ENCODE measurements around the gene TRIM46. TPM values are rescaled to one million over a fixed set of nuclear protein-coding genes. Genes with fewer than 3 reads are reported as not detected.

Gene TRIM46
- total RNA-seq, 3 donors from 2014 or later = 0.26 to 0.76 (median 0.39) TPM

DNA sequence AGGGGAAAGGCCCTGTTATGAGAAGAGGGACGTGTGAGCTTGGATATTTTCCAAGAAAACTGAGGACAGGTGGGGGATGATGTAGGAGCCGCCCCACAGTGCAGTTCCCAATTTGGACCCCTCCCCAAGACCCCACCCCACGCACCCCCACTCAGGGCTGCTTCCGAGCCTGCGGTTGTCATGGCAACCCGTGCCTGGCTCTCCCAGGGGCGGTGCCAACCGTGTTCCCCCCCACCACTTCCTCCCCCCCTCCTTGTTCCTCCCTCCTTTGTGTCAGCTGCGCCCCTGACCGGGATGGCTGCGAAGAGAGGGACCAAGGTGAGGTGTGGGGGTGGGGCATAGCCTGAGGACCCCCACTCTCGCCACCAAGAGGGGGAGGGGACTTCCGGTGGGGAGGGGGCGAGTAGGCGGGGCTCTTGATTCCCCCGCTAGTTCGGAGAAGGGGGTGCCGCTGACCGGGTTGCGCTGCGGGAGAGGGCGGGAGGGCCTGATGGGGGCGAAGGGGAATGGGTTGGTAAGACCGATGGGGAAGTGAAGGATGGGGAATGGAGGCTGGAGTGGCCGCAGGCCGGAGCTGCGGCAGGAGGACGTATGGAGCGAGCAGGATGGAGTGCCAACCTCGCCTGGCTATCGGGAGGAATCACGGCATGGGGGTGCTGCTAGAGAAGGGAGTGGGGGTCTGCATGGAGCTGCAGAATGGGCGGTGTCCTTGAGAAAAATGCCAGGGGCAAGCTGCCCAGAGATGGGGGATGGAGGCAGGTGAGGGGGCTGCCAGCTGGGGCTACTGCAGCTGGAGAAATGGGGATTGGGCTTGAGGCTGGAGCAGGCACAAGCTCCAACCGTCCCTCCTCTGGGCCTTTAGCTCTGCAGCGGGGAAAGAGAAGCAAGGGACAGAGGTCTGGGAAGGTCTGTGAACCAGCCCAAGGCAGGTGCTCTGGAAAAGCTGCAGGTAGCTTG is 953 bp downstream of the TRIM46 start:
- intact Hi-C loops (cut with DNase I, micrococcal nuclease) = loop anchor here in 1 of 2 donors (10.0 kb wide), 1 partner anchor 50 kb away; no protein-coding TSS in a partner anchor
- DNase-seq (peak in 2 of 3 donors; percentile 60 to 78), ATAC-seq (no peak)
- no peaks in the 10 kb centered on the region for H3K36me3 ChIP-seq (ENCODE audit: low read depth)
- TF ChIP-seq, protein P1, sequence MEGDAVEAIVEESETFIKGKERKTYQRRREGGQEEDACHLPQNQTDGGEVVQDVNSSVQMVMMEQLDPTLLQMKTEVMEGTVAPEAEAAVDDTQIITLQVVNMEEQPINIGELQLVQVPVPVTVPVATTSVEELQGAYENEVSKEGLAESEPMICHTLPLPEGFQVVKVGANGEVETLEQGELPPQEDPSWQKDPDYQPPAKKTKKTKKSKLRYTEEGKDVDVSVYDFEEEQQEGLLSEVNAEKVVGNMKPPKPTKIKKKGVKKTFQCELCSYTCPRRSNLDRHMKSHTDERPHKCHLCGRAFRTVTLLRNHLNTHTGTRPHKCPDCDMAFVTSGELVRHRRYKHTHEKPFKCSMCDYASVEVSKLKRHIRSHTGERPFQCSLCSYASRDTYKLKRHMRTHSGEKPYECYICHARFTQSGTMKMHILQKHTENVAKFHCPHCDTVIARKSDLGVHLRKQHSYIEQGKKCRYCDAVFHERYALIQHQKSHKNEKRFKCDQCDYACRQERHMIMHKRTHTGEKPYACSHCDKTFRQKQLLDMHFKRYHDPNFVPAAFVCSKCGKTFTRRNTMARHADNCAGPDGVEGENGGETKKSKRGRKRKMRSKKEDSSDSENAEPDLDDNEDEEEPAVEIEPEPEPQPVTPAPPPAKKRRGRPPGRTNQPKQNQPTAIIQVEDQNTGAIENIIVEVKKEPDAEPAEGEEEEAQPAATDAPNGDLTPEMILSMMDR (IDR thresholded peaks at IDR 0.05) = no peak
- H3K4me1 ChIP-seq (ENCODE audit: low read depth) = peaks cover 24% of the 10 kb centered on the region
- no peaks in the 10 kb centered on the region for H3K9me3 ChIP-seq
- no peak overlapping the region for H3K4me3 ChIP-seq

DNA sequence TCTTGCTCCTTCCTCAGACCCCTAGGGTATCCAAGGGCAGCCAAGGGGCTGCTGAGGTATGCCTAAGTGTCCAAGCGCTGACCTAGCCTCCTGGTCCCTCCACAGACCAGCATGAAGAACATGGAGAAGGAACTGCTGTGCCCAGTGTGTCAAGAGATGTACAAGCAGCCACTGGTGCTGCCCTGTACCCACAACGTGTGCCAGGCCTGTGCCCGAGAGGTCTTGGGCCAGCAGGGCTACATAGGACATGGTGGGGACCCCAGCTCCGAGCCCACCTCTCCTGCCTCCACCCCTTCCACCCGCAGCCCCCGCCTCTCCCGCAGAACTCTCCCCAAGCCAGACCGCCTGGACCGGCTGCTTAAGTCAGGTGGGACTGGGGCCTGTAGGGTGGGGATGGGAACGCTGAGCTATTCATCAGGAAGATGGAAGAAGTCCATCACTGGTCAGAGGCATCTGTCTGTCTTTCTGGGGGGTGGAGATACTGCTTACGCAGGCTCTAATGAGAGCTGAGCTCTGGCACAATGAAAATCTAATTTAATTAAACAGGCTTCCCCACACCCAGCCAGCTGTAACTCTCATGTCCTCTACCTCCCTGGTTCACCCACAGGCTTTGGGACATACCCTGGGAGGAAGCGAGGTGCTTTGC is 1.8 kb downstream of the TRIM46 start:
- no peaks in the 10 kb centered on the region for H3K36me3 ChIP-seq (ENCODE audit: low read depth)
- no peak for ATAC-seq
- TF ChIP-seq, protein P1 (IDR thresholded peaks at IDR 0.05) = no peak
- H3K9me3 ChIP-seq = no peaks in the 10 kb centered on the region
- H3K4me1 ChIP-seq (ENCODE audit: low read depth) = peaks cover 24% of the 10 kb centered on the region
- no peak overlapping the region for H3K4me3 ChIP-seq
- intact Hi-C loops (cut with DNase I, micrococcal nuclease) = loop anchor here in 1 of 2 donors (10.0 kb wide), 1 partner anchor 49 kb away; no protein-coding TSS in a partner anchor
- DNase-seq = peak in 2 of 3 donors; percentile 42 to 62

DNA sequence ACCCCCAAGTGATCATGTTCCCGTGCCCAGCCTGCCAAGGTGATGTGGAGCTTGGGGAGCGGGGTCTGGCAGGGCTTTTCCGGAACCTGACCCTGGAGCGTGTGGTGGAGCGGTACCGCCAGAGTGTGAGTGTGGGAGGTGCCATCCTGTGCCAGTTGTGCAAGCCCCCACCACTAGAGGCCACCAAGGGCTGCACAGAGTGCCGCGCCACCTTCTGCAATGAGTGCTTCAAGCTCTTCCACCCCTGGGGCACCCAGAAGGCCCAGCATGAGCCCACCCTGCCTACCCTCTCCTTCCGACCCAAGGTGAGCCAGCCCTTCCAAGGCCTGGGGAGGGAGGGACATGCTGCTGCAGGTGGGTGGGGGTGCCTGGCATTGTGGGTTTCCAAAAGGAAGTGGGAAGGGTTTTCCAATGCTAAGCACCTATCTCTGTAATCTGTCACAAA is 2.3 kb downstream of the TRIM46 start:
- no peaks in the 10 kb centered on the region for H3K36me3 ChIP-seq (ENCODE audit: low read depth)
- no peak overlapping the region for H3K4me3 ChIP-seq
- peak; percentile 11 for ATAC-seq
- DNase-seq = peak in 2 of 3 donors; percentile 49 to 66
- H3K4me1 ChIP-seq (ENCODE audit: low read depth) = peaks cover 24% of the 10 kb centered on the region
- intact Hi-C loops (cut with DNase I, micrococcal nuclease) = loop anchor here in 1 of 2 donors (10.0 kb wide), 1 partner anchor 49 kb away; no protein-coding TSS in a partner anchor
- no peaks in the 10 kb centered on the region for H3K9me3 ChIP-seq
- TF ChIP-seq, protein P1 (IDR thresholded peaks at IDR 0.05) = no peak

DNA sequence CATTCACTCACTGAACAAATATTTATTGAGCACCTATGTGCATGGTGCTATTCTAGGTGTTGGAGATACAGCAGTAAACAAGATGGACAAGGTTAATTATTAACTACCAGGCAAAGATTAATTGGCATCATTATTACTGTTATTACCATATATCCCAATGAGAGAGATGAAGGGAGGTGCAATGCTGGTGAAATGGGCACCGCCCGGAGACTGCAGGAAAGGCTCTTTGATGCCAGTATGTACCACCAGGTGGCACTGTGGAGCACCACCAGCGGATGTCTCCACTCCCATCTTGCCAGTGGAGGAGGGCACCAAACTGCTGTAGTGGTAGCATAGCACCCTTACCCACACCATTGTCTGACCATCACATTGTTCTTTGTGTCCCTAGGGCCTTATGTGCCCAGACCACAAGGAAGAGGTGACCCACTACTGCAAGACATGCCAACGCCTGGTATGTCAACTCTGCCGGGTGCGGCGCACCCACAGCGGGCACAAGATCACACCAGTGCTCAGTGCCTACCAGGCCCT is 3.0 kb downstream of the TRIM46 start:
- H3K4me1 ChIP-seq (ENCODE audit: low read depth) = peaks cover 24% of the 10 kb centered on the region
- H3K36me3 ChIP-seq (ENCODE audit: low read depth) = no peaks in the 10 kb centered on the region
- intact Hi-C loops (cut with DNase I, micrococcal nuclease) = loop anchor here in 1 of 2 donors (10.0 kb wide), 1 partner anchor 48 kb away; no protein-coding TSS in a partner anchor
- H3K4me3 ChIP-seq = no peak overlapping the region
- TF ChIP-seq, protein P1 (IDR thresholded peaks at IDR 0.05) = peak; percentile 82
- peak; percentile 87 to 96 (median 90) for DNase-seq
- peak; percentile 75 for ATAC-seq
- H3K9me3 ChIP-seq = no peaks in the 10 kb centered on the region

DNA sequence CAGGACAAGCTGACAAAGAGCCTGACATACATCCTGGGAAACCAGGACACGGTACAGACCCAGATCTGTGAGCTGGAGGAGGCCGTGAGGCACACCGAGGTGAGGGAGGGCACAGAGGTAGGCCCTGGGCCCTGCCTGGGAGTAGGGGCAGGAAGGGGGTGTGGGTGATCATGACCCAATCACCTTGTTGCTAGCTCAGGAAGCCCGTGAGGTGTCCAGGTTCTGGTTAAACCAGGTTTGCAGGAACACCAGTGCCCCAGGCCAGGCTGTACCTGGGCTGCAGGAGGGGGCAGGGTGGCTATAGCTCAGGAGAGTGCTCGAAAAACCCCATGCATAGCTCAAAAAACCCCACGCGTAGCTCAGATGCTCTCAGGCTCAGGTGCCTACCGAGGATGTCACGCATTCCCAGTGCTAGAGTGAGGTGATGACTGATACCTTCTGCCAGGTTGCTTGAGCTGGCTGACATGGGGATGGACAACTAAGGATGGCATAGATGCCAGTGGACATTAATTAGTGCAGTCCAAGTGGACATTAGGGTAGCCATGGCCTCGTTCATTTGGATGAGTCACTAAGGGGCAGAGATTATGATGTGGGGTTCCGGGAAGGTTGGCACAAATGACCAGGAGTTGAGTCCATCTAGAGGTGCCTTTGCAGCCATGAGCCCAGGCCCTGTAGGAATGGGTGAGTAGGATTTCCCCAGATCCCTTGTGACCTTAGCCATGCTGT is 3.7 kb downstream of the TRIM46 start:
- intact Hi-C loops (cut with DNase I, micrococcal nuclease) = loop anchor here in 1 of 2 donors (10.0 kb wide), 1 partner anchor 47 kb away; no protein-coding TSS in a partner anchor
- H3K36me3 ChIP-seq (ENCODE audit: low read depth) = no peaks in the 10 kb centered on the region
- TF ChIP-seq, protein P1 (IDR thresholded peaks at IDR 0.05) = no peak
- H3K4me3 ChIP-seq = no peak overlapping the region
- DNase-seq (peak in 1 of 3 donors; percentile 40), ATAC-seq (no peak)
- peaks cover 19% of the 10 kb centered on the region for H3K4me1 ChIP-seq (ENCODE audit: low read depth)
- H3K9me3 ChIP-seq = no peaks in the 10 kb centered on the region
